ENCODE data around the gene DCST1.

The DCST1 gene

GRCh38 chr1:155091071-155092051, 57.7 kb downstream of the DCST1 start:
- peak; percentile 91 for DNase-seq (ENCODE audit: low spot score)

GRCh38 chr1:155092131-155092530, 58.5 kb downstream of the DCST1 start:
- DNase-seq (ENCODE audit: low spot score) = no peak

GRCh38 chr1:155092641-155093040, 59.0 kb downstream of the DCST1 start:
- DNase-seq (ENCODE audit: low spot score) = no peak

DNA sequence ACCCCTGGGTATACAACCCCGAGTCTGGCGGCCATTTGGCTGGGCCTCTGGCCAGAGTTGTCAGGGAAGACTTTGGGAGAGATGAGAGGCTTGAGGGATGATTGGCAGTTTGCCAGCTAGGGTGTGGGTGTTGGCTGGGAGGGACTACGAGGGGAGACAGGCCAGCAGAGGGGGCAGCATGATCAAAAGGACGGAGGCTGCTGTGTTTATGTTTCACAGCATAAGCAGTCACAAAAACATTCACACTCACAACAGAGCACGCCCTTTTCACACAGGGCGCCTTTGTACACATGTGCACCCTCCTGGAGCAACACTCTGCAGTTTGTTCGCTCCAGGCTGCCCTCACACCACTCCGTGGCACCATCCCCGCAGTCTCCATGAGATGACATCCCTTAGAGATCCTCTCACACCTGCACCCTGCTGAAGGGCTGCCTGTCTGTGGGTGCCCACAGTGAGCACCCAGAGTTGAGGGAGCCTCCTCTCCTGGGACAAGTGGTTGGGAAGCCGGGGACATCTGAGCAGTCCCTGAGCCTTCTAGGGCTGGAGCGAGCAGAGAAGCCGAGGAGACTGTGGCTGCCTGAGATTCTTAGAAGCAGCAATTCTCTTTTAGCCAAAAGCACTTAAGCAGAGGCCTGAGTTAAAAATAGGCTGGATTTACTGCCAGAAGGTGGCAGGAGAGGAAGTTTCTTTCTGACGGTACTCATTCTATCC, 60.4 kb downstream of the DCST1 start:
- DNase-seq (ENCODE audit: low spot score) = no peak

- DNase-seq (ENCODE audit: low spot score) = no peak
These were observed 61.0 kb downstream of the DCST1 start for GRCh38 chr1:155094622-155094948.

GRCh38 chr1:155099331-155099730, 65.7 kb downstream of the DCST1 start:
- no peak for DNase-seq (ENCODE audit: low spot score)

Measured in HuH-7 (cell line).